OCI-LY7 (cell line): Measurements from ENCODE around the gene SIRT5.

Experiments
- EZH2phosphoT487 ChIP-seq: fragments of 200-600 bp; sonication (generic); IDR thresholded peaks from 2 replicates; pipeline ENCODE4 v1.6.1; 2018; ENCODE audit warnings: low read depth, borderline replicate concordance, mild to moderate bottlenecking, mixed run types, antibody characterized with exemption, low read length, moderate library complexity, mixed read lengths
- TF ChIP-seq, protein P1 (sequence below): fragments of 200-600 bp; sonication (generic); conservative IDR thresholded peaks from 2 replicates; pipeline ENCODE4 v1.5.1; 2014; ENCODE audit warnings: mild to moderate bottlenecking, antibody characterized with exemption, low read length, moderate library complexity, mixed read lengths

DNA sequence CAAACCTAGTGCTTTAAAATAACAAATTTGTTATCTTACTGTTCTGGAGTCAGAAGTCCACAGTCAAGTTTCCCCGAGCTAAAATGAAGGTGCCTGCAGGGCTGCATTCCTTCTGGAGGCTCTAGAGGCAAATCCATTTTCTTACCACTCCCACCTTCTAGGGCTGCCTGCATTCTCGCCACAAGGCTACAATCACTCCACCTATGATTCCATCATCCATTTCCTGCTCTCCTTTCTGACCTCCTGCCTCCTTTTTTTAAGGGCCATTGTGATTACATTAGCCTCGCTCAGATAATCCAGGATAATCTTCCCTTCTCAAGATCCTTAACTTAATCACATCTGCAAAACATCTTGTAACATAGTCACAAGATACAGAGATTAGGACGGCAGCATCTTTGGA is 42.4 kb upstream of the SIRT5 start:
- TF ChIP-seq, protein P1, sequence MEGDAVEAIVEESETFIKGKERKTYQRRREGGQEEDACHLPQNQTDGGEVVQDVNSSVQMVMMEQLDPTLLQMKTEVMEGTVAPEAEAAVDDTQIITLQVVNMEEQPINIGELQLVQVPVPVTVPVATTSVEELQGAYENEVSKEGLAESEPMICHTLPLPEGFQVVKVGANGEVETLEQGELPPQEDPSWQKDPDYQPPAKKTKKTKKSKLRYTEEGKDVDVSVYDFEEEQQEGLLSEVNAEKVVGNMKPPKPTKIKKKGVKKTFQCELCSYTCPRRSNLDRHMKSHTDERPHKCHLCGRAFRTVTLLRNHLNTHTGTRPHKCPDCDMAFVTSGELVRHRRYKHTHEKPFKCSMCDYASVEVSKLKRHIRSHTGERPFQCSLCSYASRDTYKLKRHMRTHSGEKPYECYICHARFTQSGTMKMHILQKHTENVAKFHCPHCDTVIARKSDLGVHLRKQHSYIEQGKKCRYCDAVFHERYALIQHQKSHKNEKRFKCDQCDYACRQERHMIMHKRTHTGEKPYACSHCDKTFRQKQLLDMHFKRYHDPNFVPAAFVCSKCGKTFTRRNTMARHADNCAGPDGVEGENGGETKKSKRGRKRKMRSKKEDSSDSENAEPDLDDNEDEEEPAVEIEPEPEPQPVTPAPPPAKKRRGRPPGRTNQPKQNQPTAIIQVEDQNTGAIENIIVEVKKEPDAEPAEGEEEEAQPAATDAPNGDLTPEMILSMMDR = no peak
- no peak for TF ChIP-seq EZH2phosphoT487
